ENCODE data around the gene TAMALIN.

TAMALIN gene

DNA sequence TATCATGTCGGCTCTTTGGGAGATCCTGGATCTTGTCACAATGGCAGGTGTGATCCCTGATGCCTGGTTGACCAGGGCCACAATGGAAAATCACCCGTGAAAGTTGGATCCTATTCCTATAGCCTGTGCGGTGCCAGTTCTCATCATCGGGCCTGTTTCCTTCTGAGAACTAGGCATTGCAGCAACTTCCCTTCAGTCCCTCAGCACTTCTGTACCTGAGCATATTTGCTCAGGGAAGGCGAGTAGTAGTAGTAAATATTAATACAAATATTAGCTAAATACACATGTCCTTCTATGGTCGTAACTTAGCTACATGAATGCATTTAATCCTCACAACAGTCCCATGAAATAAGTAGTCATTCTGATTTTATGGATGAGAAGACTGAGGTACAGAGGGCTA, 22.1 kb upstream of the TAMALIN start:
- Histone ChIP-seq H2AFZ (ENCODE audit: low read length) (no peak overlapping the region), H3K9me3 (ENCODE audit: insufficient read depth, low read depth, low read length) (no peaks in the 10 kb centered on the region), H3F3A (ENCODE audit: low read depth) (no peaks in the 10 kb centered on the region), H4K20me1 (ENCODE audit: insufficient read depth, low read length, poor library complexity, severe bottlenecking) (no peaks in the 10 kb centered on the region), H3K4me2 (ENCODE audit: low read depth, low read length, poor library complexity, severe bottlenecking) (no peak overlapping the region), H3K9ac (ENCODE audit: low read depth, low read length, poor library complexity, severe bottlenecking) (no peak overlapping the region), H3K4me3 (ENCODE audit: low read length, poor library complexity, severe bottlenecking) (no peak overlapping the region), H3K27me3 (ENCODE audit: insufficient read depth, low read length, poor library complexity, severe bottlenecking) (no peaks in the 10 kb centered on the region), H3K79me2 (ENCODE audit: insufficient read depth, low read length) (no peaks in the 10 kb centered on the region), H3K4me1 (ENCODE audit: insufficient read depth, low read length, poor library complexity, severe bottlenecking) (no peaks in the 10 kb centered on the region), H3K36me3 (ENCODE audit: insufficient read depth, low read length) (peaks cover 76% of the 10 kb centered on the region; the same call in 1 of the 2 replicates), H3K9me2 (replicated peaks; ENCODE audit: low read depth, low read length) (no peaks in the 10 kb centered on the region)
- TF ChIP-seq, protein P1, sequence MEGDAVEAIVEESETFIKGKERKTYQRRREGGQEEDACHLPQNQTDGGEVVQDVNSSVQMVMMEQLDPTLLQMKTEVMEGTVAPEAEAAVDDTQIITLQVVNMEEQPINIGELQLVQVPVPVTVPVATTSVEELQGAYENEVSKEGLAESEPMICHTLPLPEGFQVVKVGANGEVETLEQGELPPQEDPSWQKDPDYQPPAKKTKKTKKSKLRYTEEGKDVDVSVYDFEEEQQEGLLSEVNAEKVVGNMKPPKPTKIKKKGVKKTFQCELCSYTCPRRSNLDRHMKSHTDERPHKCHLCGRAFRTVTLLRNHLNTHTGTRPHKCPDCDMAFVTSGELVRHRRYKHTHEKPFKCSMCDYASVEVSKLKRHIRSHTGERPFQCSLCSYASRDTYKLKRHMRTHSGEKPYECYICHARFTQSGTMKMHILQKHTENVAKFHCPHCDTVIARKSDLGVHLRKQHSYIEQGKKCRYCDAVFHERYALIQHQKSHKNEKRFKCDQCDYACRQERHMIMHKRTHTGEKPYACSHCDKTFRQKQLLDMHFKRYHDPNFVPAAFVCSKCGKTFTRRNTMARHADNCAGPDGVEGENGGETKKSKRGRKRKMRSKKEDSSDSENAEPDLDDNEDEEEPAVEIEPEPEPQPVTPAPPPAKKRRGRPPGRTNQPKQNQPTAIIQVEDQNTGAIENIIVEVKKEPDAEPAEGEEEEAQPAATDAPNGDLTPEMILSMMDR (conservative IDR thresholded peaks at IDR 0.05; ENCODE audit: low read length) = no peak
- TF ChIP-seq EZH2phosphoT487 (IDR thresholded peaks at IDR 0.05; ENCODE audit: borderline replicate concordance) = no peak

DNA sequence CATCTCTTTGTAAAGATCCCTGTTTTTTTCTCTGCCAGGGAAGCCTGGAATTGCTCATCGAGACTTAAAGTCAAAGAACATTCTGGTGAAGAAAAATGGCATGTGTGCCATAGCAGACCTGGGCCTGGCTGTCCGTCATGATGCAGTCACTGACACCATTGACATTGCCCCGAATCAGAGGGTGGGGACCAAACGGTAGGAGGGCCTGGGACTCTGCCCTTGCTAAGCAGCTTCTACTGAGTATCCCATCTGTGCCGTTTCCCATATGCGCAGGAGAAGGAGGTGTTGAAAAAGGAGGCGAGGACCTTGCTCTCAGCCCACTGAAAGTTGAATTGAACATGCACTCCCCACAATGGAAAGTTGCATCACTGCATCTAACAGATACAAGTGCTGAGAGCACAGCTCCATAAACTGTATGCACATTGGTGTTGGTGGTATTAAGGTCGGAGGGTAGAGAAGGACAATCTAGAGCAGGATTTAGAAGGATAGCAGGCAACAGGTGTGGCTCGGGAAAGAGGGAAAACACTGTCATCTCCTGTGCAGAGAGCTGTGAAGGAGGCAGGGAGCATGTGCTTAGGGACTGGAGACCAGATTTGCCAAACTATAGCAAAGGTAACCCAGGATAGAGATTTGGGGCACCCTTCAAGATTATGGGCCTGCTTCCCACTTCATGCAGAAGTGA, 21.5 kb upstream of the TAMALIN start:
- H3K9me2 ChIP-seq (replicated peaks; ENCODE audit: low read depth, low read length) = no peaks in the 10 kb centered on the region
- no peaks in the 10 kb centered on the region for H4K20me1 ChIP-seq (ENCODE audit: insufficient read depth, low read length, poor library complexity, severe bottlenecking)
- TF ChIP-seq, protein P1 (conservative IDR thresholded peaks at IDR 0.05; ENCODE audit: low read length) = no peak
- TF ChIP-seq EZH2phosphoT487 (IDR thresholded peaks at IDR 0.05; ENCODE audit: borderline replicate concordance) = no peak
- no peaks in the 10 kb centered on the region for H3K4me1 ChIP-seq (ENCODE audit: insufficient read depth, low read length, poor library complexity, severe bottlenecking)
- no peak overlapping the region for H2AFZ ChIP-seq (ENCODE audit: low read length)
- no peak overlapping the region for H3K4me2 ChIP-seq (ENCODE audit: low read depth, low read length, poor library complexity, severe bottlenecking)
- H3F3A ChIP-seq (ENCODE audit: low read depth) = no peaks in the 10 kb centered on the region
- H3K79me2 ChIP-seq (ENCODE audit: insufficient read depth, low read length) = no peaks in the 10 kb centered on the region
- no peaks in the 10 kb centered on the region for H3K27me3 ChIP-seq (ENCODE audit: insufficient read depth, low read length, poor library complexity, severe bottlenecking)
- no peak overlapping the region for H3K4me3 ChIP-seq (ENCODE audit: low read length, poor library complexity, severe bottlenecking)
- H3K9me3 ChIP-seq (ENCODE audit: insufficient read depth, low read depth, low read length) = no peaks in the 10 kb centered on the region
- H3K36me3 ChIP-seq (ENCODE audit: insufficient read depth, low read length) = peaks cover 72% of the 10 kb centered on the region; the same call in 1 of the 2 replicates
- H3K9ac ChIP-seq (ENCODE audit: low read depth, low read length, poor library complexity, severe bottlenecking) = no peak overlapping the region

DNA sequence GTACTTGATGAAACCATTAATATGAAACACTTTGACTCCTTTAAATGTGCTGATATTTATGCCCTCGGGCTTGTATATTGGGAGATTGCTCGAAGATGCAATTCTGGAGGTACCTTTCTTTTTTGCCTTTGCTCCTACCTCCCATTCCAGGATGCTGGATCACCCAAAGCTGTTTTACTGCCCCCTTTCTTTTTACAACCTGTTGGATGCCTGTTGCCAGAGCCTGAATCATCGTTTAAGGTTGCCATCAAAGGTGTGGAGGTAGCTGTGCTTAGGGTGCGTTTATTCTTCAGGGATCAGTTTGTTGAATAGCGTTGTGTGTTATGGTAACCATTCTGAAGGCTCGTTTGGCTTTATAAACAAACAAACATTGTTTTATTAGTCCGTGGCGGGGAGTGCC, 19.9 kb upstream of the TAMALIN start:
- no peak overlapping the region for H3K4me3 ChIP-seq (ENCODE audit: low read length, poor library complexity, severe bottlenecking)
- no peak overlapping the region for H3K4me2 ChIP-seq (ENCODE audit: low read depth, low read length, poor library complexity, severe bottlenecking)
- H3K36me3 ChIP-seq (ENCODE audit: insufficient read depth, low read length) = peaks cover 61% of the 10 kb centered on the region; the same call in 1 of the 2 replicates

More for the DNA sequence above, 19.9 kb upstream of the TAMALIN start:
- no peaks in the 10 kb centered on the region for H3K4me1 ChIP-seq (ENCODE audit: insufficient read depth, low read length, poor library complexity, severe bottlenecking)
- no peak overlapping the region for H3K9ac ChIP-seq (ENCODE audit: low read depth, low read length, poor library complexity, severe bottlenecking)
- H3F3A ChIP-seq (ENCODE audit: low read depth) = no peaks in the 10 kb centered on the region
- H2AFZ ChIP-seq (ENCODE audit: low read length) = no peak overlapping the region
- no peaks in the 10 kb centered on the region for H3K79me2 ChIP-seq (ENCODE audit: insufficient read depth, low read length)
- H4K20me1 ChIP-seq (ENCODE audit: insufficient read depth, low read length, poor library complexity, severe bottlenecking) = no peaks in the 10 kb centered on the region
- no peaks in the 10 kb centered on the region for H3K9me2 ChIP-seq (replicated peaks; ENCODE audit: low read depth, low read length)
- no peaks in the 10 kb centered on the region for H3K27me3 ChIP-seq (ENCODE audit: insufficient read depth, low read length, poor library complexity, severe bottlenecking)
- TF ChIP-seq EZH2phosphoT487 (IDR thresholded peaks at IDR 0.05; ENCODE audit: borderline replicate concordance) = no peak
- TF ChIP-seq, protein P1 (conservative IDR thresholded peaks at IDR 0.05; ENCODE audit: low read length) = no peak
- H3K9me3 ChIP-seq (ENCODE audit: insufficient read depth, low read depth, low read length) = no peaks in the 10 kb centered on the region
